GM04503 (cell line): ENCODE data around the gene RABAC1.
"Not testable (repeated sequence)": the region's sequence is repeated elsewhere in the genome, so short reads cannot be mapped to it uniquely, and the experiment has no call there.

Experiments
- DNase-seq: peaks from one replicate; pipeline ENCODE4 v3.0.0-alpha.2; 2012; ENCODE audit warnings: low read depth

RABAC1 gene

DNA sequence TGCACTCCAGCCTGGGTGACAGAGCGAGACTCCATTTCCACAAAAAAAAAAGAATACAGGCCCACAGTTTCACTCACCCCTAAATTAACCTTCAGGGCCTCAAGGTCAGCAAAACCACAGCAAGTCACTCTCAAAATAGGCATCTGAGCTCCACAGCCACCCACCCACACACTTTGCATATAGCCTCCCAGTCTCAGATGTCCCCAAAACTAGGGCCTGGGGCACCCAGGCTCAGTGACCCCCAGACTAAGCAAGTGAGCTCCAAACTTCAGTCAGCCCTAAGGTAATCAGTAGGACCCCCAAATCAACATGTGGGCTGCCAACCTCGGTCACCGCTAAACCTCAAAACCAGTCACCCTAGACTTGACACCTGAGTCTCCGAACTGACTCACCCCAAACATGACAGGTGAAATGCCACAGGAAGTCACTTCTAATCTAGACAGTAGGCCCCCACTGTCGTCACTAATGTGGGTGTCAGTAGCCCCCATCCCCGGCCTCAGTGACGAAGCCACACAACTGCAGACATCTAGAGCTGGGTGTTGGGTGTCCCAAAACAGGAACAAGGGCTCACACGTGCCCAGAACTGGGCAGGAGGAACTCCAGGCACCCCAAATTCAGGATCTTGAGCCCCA lies 13.9 kb downstream of the RABAC1 start:
- no peak for DNase-seq

DNA sequence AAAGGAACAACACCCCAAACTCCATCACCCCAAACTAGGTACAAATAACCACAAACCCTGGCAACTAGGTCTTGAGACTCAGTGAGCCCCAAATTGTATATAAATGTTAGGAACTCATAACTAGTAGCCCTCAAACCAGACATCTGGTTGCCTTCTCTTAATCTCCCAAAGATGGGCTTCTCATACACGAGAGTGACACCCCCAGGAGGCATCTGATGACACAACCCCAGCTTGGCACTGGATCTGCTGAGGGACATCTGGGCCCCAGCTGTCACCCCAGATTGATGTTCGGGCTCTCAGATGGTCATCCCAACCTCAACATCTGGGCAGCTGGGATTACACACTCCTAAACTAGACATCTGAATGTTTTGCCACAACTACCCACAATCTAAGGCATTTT lies 14.8 kb downstream of the RABAC1 start:
- DNase-seq = no peak

DNA sequence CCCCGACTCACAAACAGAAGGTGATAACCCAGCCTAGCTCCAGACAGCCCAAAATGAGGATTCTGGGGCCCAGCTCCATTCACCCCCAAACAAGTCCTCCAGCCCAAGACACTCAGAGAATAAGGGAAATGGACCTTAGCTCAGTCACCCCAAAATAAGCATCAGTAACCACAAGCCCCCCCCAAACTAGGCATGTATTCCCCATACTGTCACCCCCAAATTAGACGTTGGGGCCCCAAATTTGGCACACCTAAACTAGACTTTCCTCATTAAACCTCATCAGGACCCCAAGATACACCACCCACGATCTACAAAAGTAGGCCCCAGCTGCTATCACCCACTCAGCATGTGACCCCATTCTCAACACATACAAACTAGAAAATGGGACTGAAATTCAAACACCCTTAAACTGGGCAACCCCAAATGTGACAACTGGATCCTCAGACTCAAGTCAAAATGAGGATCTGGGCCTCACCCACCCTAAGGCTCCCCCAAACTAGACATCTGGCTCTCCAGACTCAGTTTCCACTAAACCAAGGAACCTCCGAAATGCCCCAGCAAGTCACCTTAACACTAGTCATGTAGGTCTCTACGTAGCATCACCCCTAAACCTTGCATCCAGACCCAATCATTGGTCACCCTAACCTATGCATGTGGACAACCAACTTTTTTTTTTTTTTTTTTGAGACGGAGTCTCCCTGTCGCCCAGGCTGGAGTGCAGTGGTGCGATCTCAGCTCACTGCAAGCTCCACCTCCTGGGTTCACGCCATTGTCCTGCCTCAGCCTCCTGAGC lies 17.5 kb downstream of the RABAC1 start:
- DNase-seq = no peak

DNA sequence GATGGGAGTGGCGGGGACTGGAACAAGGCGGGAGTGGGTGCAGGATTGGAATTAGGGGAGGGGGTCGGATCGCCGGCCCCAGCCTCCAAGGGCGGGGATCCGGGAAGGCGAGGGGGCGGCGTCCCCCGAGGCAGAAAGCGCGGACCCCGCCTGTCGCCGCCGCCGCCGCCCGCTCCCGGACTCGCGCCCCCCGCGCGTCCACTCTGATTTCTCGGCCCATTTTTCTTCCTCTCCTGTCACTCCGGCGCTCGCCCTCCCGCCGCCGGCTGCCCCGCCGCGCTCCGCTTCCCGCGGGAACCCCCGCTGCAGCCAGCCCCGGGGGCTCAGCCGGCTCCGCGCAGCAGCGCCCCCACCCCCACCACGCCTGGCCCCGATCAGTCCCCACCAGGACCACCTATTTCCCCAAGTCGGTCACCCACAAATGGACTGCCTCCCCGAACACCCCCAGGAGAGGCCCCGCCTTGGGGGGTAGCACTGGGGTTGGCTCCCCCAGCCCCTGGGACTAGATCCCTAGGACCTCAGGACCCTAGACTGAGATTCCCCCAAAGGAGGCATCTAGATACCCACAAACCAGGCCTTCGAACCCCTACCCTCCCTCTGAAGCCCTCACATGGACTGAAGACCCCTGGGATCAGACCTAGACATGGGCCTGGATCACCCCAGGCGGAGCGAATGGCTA lies 18.3 kb downstream of the RABAC1 start:
- no peak for DNase-seq

DNA sequence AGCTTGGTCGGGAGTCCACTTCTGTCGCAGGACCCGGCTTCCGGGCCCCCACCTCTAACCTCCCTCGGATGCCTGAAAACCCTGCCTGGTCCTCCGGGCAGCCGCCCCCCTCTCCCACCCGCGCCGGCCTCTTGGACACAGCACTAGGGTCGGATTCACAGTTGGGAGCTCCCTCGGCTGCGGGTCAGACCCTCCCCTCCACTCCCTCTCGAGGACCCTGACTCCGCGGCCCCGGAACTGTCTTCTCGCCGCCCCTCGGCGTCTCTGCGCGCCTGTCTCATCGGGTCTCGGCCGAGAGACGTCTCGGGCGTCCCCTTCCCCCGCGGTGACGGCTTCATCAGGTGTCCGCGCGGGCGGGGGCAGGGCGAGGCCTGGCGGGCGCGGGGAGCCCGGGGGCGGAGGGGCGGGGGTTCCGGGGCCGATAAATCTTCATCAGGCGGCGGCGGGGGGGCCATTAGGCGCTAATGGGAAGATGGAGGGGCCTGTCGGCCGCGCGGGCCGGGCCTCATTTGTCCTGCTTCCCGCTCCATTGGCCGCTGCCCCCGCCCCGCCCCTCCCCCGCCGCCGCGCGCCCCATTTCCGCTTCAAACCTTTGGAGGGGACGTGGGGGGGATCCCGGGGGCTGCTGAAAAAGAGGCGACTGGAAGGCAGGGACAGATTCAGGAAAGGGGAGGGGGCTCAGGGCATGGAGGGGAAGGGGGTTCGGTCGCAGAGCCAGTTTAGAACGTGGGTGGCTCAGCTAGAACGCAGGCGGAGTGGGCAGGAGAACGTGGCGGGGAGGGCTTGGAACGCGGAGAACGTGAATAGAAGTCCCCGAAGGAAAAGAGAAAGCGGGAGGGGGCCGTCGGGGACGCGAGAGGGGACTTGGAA lies 19.0 kb downstream of the RABAC1 start:
- DNase-seq = no peak

DNA sequence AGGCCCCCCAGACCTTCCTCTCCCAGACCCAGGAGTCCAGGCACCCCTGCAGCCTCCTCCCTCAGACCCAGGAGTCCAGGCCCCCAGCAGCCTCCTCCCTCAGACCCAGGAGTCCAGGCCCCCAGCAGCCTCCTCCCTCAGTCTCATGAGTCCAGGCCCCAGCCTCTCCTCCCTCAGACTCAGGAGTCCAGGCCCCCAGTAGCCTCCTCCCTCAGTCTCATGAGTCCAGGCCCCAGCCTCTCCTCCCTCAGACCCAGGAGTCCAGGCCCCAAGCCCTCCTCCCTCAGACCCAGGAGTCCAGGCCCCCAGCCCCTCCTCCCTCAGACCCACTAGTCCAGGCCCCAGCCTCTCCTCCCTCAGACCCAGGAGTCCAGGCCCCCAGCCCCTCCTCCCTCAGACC lies 19.9 kb downstream of the RABAC1 start:
- DNase-seq = not testable (repeated sequence)

DNA sequence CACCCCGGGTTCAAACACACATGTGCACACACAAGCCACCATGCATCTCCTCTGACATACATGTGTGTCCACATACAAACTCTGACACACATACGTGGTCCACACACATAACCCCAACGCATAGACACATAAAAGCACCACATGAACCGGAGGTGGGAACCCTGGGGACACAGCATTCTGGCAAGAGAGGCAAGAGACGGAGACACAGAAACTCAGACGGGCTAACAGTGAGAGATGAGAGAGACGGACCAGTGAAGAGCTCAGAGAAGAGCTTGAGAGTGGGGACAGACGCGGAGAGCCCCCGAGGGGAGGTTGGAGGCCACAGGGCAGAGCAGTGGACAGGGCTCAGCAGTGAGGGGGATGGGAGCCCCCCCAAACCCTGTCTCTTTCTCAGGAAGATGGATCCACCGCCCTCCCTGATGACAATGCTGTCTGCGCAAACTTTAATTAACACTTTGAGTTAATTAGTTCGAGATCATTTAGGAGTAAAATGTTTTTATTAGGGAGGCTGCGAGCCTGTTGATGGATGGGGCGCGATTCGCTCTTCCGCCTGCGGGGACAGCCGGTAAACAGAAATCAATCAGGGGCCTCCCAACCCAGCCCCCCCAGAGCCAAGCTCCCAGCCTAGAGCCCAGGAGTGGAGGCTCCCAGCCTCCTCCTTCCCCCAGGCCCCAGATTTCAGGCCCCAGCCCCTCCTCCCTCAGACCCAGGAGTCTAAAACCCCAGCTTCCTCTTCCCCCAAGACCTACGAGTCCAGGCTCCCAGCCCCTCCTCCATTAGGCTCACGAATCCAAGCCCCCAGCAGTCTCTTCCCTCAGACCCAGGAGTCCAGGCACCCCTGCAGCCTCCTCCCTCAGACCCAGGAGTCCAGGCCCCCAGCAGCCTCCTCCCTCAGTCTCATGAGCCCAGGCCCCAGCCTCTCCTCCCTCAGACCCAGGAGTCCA lies 21.3 kb downstream of the RABAC1 start:
- no peak for DNase-seq

DNA sequence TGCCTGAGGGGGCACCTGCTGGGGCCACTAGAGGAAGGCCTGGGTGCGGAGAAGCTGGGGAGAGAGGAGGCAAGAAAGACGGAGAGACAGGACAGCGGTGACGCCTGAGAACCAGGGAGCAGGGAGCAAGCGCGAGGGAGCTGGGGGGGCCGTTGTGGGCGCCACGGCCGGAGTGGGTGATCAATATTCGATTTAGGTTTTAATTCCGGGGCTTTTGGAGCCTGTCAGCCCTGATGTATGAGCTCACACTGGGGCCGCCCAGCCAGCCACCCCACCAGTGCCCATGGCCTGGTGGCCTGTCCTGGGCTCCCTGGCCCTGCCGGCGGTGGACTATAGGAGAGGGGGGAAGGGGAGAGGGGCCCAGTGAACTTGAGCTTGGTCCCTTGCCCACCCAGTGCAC lies 22.2 kb downstream of the RABAC1 start:
- DNase-seq = no peak

DNA sequence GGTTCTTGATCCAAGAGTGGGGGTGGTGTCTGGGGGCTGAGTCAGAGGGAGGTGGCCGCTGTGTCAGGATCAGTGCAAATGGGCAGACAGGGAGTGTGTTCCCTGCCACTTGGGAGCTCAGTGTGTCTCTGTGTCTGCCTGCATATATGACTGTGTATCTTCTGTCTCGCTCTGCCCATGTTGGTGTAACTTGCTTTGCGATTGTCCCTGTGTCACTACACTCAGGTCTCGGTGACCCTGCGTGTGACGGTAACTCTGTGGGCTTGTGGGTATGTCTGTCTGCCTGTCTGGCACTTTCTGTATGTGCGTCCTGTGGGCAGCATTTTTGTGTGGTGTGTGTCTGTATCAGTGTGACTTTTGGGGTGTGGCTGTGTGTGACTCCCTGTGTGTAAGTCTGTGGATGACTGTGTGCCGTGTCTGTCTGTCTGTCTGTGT lies 22.7 kb downstream of the RABAC1 start:
- DNase-seq = no peak

DNA sequence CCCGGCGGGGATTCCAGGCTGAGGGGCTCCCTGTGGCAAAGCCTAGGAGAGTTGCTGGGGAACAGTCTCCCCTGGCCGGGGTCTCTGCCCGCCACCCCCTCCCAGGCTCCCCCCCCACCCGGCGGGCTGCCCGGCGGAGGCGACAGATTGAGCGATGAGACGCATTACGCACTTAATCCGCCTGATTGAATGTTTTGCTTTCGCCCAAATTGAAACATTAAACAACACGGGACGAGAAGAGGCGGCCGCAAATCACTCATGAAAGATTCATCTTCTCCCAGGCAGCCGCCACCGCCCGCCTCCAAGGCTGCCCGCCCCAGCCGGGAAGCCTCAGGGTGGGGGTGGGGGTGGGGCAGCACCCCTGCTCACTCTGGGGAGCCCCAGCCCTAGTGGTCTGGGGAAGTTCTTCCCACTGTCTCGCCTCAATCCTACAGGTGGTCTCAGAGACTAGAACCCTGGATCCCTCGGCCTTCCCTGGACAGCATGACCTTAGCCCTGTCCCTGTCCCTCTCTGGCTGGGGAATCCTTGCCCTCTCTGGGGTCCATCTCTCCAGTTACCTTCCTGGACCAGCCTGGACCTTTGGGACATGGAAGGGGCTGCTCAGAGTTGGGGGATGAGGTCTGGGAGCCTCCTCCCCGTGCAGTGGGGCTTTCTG lies 23.2 kb downstream of the RABAC1 start:
- DNase-seq = no peak

DNA sequence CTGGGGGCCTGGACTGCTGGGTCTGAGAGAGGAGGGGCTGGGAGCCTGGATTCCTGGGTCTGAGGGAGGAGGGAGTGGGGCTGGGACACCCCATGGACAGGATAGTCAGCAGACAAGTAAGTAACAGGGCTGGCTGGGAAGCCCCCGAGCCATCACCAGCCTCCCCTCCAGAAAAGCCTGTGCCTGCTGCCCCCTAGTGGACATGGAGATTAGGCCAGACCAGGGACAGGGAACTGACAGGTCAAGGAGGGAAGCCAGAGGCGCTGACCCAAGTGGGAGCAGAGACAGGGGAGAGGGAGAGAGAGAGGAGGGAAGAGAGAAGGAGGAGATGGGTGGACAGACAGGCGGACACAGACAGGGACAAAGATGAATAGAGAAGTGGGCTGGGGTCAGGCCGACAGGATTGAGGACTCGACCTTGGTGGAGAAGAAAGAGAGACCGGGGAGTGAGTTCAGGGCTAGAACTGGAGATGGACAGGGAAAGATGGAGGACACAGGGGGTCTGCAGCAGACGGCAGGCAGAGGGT lies 24.2 kb downstream of the RABAC1 start:
- no peak for DNase-seq

DNA sequence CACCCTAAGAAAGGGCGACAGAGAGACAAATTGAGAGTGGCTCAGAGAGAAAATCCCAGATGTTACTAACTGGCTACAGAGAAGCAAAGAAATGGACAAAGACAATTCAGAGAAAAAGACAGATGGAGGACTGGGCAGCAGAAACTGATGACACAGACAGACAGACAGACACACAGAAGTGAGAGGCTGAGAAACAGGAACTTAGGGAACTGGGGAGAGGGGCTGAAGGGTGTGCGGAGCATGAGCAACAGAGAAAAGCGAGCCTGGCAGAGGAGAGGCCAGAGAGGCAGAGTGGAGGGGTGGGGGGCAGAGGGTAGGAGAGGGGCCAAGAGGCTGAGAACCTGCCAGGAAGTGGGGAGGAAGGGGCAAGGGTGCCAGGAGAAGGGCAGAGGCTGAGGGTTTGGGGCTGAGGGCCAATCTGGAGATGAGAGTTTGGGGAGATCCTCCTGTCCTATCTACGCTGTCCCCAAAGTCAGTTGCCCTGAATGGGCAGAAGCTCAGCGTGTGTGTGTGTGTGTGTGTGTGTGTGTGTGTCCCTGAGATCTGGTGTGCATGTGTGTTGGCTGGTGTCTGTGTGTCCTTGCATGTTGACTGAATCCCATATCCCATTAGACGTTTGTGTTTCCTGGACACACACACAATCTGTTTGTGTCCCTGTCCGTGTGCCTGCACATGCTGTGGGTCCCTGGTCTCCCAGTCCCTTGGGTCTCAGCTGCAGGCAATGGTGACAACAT lies 25.3 kb downstream of the RABAC1 start:
- DNase-seq = no peak

DNA sequence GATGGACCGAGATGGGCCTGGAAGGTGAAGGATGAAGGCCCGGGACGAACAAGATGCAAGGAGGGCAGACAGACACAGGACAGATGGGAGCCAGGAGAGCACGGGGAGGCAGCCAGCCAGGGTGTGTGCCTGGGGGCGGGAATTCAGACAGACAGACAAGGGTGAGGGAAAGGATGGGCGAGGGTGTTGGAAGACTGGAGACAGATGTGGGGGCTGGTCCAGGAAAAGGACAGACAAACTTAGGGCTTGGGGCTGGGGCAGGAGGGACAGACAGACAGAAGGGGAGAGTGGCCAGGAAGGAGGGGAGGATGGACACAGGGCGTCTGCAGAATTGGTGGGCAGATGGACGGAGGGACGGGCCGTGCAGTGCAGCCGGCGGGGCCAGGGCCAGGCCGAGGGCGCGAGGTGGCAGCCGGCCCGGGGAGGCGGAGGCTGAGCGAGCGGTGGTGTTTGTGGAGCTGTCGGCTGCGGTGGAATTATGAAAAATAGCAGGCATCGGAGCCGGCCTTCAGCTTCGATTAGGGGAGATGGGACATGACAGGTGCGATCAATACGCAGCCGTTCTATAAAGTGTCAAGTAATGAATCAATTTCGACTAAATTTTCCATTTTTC lies 26.3 kb downstream of the RABAC1 start:
- no peak for DNase-seq

DNA sequence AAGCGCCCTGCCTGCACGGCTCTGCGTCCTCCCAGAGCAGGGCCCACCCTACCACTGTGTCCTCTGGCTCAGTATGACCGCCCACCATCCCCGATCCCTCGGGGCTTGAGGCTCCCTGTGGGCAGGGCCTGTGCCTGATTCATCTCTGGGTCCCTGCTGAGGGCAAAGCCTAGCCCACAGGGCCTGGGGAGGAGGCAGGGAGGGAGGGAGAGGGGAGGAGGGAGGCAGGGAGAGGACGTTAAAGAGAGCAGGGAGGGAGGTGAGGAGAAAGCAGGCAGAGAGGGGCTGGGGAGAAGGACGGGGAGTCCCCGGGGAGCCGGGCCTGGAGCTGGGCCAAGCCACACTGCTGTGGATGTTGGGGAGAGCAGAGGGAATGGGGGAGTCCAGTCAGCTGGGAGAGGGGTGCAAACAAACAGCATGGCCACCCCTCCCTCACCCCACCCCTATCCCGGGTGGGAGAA lies 26.8 kb downstream of the RABAC1 start:
- no peak for DNase-seq

DNA sequence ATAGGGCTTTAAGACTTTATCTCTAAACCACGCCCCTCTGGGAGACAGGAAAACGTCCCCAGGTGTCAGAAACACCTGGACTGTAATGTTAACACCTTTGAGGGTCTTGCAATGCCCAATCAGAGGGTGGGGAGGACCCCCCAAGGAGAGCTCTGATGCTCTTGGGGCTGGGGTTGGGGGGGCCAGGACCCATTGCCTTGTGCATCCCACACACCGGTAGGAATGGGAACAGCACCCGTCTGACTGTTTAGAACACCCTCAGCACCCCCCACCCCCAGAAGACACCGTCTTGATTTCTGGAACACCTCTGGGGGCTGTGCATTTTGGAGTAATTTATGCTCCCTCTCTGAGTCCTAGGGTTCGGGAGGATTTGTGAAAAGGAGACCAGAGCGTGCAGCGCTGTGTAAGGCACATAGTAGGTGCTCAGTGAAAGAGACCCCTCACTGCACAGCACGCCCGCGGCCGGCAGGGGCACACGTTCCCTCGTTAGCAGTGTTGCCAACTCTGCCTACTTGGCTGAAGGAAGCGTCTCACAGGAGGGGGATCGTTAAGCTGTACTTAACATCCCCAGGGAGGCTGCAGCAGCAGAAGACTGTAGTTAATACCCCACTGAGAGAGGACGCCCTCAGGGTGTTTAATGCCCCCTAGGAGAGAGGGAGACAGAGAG lies 28.1 kb downstream of the RABAC1 start:
- DNase-seq = no peak

DNA sequence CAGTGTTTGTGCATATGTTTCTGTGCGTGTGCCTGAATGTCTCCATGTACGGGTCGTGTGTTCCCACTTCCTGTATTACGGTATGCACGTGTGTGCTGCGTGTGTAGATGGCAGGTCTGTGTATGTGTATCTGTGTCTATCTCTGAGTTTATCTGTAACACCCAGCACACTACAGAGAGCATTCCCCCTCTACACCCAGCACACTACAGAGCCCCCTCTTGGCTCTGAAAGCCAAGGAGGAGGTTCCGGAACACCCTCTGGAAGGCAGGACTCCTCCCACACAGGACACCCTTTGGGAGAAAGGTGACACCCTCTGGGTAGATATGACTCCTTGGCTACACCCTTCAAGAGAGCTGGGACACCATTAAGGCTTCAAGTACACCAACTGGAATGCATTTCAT lies 28.8 kb downstream of the RABAC1 start:
- DNase-seq = no peak

DNA sequence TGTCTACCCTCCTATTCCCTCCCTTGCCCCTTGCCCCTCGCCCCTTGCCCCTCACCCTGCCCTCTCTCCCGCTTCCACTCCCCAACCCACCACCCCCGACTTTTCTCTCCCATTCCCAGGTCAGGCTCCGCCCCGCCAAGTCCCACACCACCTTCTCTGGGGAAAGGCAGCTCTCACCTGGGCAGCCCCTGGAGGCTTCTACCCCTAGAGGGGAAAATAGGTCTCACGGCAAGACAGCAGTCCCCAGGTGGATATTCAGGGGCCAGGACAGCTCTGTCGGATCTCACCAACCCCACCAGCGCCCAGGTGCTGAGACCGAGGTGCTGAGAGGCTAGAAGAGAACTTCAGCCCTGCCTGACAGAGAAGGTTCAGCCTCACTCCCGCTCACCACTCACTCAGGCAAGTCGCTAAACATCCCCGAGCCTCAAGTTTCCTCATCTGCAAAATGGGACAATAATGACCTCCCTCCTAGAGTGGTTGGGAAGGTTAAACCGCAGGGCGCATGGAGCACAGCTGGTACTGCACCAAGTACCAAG lies 29.5 kb downstream of the RABAC1 start:
- no peak for DNase-seq
